ELF-1 (cell line): Measurements from ENCODE around the gene NKX2-3.

Source experiments
- DNase-seq: peaks from one replicate; pipeline ENCODE4 v3.0.0-alpha.2; 2016; ENCODE audit warnings: low read depth, low spot score

The NKX2-3 gene

DNA sequence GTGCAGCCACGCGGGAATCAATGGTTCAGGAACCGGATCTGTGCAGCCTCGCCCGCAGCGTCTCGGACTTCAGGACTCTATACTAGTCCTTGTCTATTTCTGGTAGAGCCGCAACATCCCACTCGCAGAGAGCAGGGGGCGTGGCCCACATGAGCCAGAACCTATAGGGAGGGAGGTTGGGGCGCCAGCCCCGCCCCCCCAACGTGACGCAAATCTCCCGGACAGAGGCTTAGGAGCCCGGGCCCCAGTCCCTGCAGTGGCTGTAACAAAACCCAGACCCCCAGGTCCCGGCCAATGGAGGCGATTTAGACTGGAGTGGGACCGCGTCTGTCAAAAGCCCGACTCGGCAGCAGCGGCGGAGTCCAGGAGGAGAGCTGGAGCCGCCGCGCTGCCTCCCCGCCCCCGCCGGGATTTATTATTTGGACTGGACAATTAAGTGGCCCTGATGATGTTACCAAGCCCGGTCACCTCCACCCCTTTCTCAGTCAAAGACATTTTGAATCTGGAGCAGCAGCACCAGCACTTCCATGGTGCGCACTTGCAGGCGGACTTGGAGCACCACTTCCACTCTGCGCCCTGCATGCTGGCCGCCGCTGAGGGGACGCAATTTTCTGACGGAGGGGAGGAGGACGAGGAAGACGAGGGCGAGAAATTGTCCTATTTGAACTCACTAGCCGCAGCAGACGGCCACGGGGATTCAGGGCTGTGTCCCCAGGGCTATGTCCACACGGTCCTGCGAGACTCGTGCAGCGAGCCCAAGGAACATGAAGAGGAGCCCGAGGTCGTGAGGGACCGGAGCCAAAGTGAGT, at the start of gene NKX2-3:
NKX2-3 (plus strand) TSS at position 256 of the 809 bp plus-strand sequence; CDS start at position 446, 190 bp downstream.
- DNase-seq: peak; percentile 96

DNA sequence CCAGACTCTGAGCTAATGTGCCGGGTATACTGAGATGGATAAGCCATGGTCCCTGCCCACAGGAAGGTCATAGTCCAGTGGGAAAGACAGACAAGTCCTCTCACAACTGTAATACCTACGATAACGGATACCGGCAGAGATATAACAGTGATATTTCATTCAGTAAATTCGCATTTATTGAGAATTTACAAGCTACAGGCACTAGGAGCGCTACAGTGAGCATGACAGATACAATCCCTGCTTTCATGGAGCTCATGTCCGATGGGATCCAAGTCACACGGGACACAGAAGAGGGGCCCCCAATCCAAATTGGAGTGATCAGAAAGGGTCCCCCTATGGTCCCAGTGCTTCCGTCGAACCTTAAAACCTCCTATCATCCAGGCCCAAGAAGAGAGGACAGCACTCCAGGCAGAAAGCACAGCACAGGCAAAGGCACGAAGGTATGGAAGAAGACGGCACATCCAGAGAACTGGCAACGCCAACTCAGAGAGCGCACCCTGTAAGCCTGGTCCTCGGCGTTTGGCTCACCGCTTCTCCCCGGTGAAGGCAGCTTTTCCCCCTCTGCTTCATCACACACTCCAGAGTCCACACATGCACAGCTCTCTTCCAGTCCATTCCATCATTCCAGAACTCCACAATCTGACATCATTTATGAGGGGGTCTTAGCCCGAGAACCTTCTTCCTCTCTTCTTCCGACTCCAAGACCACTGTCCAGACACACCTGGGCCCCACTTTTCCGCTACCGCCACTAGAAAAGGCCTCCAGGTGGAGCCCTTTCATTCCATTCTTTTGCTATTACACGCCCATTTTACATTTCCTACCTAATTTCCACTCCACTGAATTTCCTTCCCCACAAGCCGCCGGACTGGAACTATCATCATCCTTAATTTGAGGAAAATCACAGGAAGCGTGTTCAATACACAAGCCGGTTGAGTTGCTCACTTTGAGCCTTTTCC, 47.8 kb upstream of the NKX2-3 start:
- peak; percentile 54 for DNase-seq

DNA sequence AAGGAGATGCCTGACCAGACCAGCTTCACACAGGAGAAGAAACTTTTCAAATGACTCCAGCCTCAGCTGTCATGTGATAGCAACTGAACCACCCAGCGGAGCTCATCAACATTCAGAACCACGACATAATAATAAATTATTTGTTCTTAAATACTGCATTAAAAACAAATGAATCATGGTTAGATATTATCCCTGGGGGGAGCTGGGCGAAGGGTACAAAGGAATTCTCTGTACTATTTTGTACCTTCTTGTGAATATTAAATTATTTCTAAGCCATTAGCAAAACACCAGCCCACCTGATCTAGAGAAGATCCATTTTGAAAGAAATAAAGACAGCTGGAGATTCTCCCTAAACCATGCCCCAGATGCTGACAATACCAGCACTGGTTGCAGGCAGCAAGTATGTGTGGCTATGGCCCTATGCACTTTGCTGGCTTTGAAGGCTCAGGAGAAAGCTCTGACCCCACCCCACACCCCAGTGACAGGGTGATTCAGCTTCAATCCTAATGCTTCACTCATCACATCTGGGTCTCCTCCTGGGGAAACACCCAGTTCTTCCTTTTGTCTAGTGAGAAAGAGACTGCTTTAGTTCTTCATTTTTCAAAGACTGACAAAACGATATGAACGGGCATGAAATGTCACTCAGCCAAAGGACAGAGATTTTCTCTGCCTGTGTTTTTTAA, 45.5 kb upstream of the NKX2-3 start:
- no peak for DNase-seq

DNA sequence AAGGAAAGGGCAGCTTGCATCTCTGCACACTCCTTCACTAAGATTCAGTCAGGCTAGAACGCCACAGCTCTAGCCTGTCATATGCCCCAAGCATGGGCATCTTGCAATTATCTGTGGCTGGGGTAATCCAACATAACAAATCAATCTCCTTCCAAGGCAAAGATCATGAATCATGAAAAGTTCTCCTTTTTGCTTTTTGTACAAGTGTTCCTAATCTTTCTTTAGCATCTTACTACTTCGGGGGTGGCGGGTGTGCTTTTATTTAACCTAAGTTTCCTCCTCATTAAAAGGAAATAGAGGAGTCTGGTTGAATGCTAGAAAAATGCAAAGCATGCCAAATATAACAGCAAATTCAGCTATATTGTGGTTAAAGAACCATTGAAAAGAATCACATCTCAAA, 43.5 kb upstream of the NKX2-3 start:
- no peak for DNase-seq

DNA sequence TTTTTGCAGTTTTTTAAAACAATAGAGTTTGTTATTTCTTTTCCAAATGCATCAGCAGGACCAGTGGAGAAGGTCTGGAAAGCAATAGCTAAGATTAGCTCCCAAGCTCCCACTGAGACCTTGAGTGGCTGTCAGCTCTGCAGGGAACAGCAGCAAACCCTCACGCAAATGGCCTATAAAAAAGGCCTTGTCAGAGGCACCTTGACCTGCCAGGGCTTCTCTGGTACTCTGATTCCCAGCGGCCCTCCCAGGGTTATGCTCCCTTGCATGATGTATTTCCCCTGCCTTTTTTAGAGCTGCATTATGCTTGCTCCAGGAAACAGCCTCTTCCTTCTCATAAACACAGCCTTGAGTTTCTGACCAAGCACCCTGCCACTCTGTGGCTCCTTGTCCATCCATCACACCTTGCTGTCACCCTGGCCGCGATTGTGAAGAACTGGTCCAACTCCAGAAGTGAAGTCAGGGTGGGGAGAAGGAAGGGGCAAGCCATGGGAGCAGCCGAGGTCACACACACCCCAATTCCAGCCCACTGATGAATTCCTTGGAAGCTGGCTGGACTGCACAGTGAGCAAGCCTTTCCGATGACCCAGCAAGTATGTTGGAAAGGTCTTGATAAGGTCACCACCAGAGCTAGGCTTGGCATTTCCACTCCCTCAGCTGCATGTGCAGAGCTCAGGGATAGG, 35.3 kb upstream of the NKX2-3 start:
- DNase-seq: no peak

DNA sequence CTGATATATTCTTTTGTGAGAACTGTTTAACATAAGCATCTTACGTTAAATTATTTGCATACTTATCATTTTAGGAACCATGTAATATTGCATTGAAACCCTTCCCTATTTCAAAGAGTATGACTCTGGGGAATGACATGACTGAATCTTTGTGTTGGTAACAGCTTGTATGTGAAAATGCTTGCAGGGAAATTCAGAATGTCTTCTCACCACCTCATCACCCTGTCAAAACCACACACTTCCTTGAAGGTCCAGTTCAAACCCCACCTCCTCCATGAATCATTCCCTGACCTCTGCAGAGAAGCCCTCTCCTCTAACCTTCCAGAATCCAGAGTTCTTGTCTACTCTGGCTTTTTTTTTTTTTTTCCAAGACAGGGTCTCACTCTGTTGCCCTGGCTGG, 26.3 kb upstream of the NKX2-3 start:
- DNase-seq: no peak

DNA sequence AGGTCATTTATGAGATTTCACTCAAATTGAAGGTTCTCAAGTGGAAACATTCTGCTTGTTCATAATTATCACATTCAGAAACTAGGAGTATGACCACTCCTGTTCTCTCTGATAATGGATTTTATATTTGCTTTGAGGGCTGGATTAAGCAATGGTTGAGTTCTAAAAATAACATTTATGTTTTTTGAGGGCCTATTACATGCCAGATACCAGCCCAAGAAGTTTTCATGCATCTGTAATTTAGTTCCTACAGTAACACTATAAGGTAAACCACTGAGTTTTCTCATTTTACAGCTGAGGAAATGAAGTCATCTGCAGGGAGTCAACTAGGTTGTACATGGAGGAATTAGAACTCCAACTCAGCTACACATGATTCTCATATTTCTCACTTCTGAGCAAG, 25.5 kb upstream of the NKX2-3 start:
- DNase-seq: no peak

DNA sequence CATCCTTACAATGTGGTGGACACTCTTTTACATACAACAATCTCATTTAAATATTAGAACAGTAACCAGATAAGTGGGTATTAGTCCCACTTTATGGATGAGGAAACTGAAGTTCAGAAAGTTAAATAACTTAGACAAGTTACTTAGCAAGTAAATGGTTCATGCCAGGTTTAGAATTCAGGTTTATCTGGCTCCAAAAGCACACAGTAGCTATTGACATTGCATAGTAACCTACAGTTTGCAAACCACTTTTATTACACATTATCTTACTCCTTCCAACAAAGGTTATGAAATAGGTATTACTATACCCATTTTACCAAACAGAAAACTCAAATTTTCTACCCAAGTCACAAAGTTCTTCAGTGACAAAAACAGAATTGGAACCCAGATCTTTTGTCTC, 19.7 kb upstream of the NKX2-3 start:
- no peak for DNase-seq

DNA sequence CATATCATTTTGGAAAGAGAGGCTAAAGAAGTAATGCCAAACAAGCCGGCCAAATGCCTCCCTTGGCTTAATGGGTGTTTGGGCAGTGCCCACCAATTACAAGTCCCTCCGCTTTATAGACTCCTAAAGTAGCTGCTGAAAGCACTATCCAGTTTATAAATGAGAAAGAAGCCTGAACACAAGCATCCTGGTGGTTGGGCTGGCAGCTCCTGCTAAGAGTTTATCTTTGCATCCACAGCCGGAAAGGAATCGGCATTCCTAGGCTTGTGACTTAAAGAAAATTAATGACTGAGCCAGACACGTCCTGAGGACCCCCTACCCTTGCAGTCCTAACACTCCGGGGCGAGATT, 13.1 kb upstream of the NKX2-3 start:
- DNase-seq: no peak

DNA sequence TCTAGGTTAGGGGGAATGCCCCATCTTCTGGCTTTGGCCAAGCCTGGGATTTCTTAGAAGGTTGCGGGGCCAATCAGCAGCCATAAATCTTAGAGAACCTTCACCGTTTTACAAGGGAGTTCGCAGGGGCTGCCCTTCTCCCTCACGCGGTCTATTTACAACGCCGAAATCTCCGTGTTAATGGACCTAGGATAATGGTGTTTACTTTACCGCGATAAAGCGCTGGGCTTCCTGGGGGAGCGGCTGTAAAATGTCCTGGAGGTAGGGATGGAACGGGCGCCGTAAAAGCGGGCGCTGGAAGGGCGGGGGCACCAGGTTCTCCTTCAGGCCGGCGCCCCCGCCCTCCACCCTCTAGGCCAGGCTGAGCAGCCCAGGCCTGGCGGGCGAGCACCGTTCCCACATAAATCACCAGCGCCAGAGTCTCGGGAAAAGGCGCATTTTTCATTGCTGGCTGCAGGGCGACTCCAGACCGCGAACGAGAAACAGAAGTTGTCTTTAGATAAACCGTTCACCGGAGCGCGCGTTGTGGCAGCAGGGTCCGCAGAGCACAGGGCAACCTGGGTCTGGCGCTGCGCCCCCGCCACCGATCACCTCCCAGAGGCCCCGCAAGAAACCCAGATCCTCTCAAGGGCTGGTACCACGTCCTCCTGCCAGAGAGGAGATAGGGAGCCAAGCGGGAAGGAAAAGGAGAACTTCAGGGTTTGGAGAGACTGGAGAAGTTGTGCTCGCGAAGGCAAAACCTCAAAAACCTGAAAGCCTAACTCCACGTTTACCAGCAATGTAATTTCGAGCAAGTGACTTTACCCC, 12.5 kb upstream of the NKX2-3 start:
- peak; percentile 88 for DNase-seq

DNA sequence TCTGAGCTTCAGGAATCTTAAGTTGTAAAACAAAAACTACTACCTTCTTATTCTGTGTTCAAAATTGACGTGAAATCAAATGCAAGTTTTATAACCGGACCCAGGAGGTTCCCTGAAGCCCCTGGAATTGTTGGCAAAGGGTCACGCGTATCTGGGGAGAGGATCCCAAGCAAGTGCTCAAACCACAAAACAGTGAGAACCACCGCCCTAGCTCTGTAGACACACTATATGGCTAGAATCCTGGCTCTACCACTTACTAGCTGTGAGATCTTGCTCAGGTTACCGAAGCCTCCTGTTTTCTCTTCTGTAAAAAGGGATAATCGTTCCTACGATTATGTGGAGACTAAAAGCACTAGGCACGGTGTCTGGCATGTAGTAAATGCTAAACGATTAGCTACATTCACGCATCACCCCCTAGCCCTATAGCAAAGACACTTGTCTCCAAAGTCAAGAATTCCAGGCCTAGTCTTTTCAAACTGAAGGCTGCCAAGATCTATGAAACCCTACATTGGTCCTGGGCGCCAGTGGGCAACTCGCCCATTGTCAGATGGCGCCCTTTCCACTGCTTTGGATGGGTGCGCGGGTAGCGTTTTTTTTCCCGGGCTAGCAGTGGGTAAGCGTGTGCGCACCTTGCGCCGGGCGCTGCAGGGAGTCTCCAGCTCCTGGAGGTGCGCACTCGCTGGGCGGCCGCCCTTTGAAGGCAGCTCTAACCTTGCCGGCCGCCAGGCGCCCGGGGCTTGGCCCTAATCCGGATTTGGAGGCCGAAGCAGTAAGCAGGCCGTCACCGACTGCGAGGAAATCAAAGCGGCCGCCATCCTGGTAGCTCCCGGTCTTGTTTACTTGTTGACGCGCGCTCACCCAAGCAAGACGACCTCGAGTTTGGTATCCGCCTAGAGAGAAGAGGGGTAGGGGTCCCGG, 11.6 kb upstream of the NKX2-3 start:
- DNase-seq: peak; percentile 85

DNA sequence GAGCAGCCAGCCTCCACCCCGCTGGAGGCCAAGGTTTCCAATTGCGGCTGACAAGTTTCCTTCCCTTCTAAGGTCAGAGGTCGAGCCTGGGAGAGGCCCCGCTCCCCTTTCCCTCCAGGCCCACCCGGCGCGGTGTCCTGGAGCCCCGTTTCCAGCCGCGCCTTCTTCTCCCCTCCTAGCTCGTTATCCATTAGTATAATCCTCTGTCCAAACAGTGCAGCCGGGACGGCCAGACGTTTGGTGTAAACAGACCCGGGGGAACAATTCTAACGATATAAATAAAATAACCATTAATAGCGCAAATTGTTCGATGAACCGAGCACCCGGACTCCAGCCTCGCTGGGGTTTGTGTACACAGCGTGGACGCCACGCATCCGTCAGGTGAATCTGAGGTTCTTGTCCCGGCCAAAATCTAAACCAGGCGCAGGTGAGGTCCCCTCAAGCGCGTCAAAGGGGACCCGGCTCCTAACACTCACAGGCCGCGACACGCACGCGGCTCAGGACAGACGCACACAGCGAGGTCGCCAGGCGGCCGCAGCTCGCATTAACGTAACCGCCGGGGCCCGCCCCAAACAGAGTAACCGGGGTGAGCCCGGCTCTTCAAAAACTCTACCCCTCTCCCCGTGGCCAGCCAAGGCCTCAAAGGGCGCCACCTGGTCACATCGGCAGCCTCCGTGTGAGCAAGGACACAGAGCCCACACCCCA, 10.8 kb upstream of the NKX2-3 start:
- peak; percentile 40 for DNase-seq

DNA sequence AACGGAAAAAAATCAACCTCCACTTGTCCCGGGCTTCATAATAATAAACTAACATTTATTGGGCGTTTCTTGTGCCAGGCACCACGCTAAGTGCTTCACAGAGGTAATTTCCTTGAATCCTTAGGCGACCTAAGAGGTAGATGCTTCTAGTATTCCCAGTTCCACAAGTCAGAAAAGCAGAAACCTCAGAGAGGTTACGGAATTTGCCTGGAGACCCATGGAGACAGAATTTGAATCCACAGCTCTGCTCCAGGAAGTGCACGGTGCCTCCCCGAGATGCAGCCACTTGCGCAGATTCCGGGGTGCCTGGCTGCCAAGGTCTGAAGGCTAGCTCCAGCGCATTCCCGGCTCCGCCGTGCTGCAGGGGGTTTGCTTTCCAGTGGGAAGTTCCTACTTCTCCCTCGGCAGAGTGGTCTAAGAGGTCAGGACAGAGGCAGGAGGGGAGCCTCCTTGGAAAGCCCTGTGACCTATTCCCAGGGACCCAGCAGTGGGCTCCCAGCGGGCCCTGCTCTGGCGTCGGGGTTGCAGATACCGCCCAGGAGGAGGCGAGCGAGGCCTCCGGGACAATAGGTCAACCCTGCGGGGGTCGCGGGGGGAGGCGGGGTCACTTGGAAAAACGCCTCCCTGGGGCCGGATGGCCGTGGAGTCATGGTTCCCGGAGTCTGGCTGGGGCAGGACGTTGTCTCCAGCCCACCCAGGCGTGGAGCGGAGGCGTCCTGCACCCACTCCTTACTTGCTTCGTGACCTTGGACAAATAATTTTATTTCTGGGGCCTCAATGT, 10.1 kb upstream of the NKX2-3 start:
- peak; percentile 85 for DNase-seq

DNA sequence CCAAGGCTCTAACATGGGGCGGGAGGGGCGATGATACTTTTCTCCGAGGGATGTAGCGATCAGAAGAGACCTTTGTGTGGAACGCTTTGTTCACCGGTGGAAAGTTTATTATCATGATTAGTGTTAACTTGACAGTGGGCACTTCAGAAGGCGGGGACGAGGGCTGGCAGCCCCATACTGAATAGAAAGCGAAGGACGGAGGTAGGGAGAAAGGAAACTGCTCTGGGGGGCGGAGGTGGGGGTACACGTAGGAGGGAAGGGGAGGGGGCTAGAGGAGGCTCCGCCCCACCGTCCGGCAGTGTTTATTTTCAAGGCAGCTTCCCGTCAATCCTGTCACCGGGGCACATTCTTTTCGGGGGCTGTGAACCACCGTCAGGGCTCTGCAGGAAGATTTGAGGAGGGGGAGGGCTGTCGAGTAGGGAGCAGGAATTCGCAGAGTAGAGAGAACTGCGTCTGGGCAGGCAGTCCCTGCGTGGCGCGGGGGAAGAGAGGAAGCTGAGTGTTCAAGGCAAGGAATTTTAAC, 9.4 kb upstream of the NKX2-3 start:
- DNase-seq: peak; percentile 89

DNA sequence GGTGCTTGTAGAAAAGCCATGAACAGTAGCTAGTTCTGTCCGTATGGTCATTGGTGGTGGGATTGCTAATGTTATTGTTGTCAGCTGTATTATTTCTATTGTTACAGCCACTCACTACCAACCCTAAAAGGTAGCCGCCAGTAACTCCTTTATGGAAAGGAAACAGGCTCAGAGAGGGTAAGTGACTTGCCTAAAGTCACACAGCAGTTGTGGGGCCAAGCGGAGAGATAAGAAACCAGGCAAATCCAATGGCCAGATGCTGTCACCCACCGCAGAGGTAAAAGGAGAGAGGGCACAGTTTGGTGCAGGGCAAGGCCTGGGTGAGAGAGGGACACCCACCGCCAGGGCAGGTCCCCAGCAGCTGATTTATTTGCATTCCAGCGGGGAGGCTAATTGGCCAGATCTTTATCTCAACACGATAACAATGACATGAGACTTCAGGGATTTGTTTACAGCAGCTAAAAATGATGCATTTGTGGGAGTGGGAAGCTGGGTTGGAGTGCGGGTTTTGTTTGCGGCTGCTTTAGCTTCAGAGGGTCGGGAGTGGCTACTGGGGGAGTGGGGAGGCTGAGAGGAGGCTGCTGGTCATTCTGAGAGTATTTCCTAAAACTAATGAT, 8.6 kb upstream of the NKX2-3 start:
- DNase-seq: peak; percentile 71

DNA sequence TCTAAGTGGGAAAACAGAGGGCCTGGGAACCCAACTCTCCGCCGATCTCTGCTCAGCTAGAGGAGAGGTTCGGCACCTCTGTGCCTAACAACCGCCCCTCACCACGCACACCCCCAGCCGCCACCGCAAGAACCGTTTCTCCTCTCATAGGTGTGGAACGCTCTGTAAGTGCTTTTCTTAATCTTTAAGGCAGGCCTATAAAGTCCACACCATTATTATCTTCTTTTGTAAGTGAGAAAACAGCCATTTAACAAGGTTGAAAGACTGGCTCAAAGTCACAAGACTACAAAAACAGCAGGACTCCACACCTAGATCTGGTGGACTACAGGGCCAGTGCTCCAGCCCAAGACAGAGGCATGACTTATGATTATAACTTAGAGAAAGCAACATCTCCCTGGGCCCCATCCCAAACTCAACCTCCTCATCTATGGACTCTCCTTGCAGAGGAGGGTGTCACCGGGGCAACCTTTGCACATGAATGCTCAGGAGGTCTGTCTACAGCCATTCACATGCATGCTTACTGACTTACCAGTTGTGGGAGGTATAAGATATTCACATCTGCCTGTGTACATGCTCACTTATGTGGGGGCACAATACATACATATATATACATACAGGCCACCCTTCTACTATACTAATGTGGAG, 7.9 kb upstream of the NKX2-3 start:
- no peak for DNase-seq

DNA sequence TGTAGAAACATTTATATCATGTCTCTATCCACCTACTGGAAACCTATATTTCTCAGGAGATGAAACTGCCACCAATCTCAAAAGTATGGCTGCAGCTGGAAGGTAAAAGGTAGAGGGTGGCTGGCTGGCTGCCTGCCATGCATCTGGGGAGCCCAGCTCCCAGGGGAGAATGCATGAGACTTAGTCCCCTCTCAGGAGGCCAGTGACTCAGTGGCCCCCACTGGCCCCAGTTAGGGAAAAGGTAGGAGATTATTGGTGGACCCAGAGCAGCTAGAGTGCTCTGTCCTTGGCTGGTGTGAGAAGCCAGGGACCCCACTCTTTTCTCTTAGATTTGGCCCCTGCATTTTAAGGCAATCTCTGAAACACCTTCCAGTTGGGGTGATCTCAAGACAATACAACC, 6.8 kb upstream of the NKX2-3 start:
- no peak for DNase-seq
